Esophagus squamous epithelium (tissue), 5 donors: ENCODE data around the gene CLTRN. TPM values are rescaled to one million over a fixed set of nuclear protein-coding genes. Genes with fewer than 3 reads are reported as not detected.

Experiments used
- DNase-seq: peaks from one replicate; lab custom pipeline; 2025; lab: John Stamatoyannopoulos, UW
- H3K27ac ChIP-seq, 4 donors: fragments of 200-600 bp; sonication (generic); one replicate each; pipeline ENCODE4 v1.5.1; 2016 to 2019; ENCODE audit warnings: mild to moderate bottlenecking in 1 of 4
- H3K27me3 ChIP-seq, 4 donors: fragments of 200-600 bp; sonication (generic); 1 replicate in 3 of 4; 2 replicates in 1 of 4; pipeline versions ENCODE4 v1.5.1 to v1.6.0; 2017 to 2021; ENCODE audit warnings: antibody characterized with exemption in 1 of 4
- H3K36me3 ChIP-seq, 3 donors: fragments of 200-600 bp; sonication (generic); one replicate each; pipeline ENCODE4 v1.5.1; 2016 to 2019
- H3K4me1 ChIP-seq, 3 donors: fragments of 200-600 bp; sonication (generic); one replicate each; pipeline ENCODE4 v1.5.1; 2017 to 2019
- H3K4me3 ChIP-seq, 4 donors: fragments of 200-600 bp; sonication (generic); 1 replicate in 3 of 4; 2 replicates in 1 of 4; pipeline ENCODE4 v1.5.1; 2016 to 2019; ENCODE audit warnings: mild to moderate bottlenecking in 2 of 4, moderate library complexity in 1 of 4
- H3K9me3 ChIP-seq, 3 donors: fragments of 200-600 bp; sonication (generic); one replicate each; pipeline ENCODE4 v1.5.1; 2016 to 2019
- CTCF ChIP-seq, 6 experiments: fragments of 450-650 bp in 4 of 6; fragments of 200-600 bp in 2 of 6; sonication (generic) in 2 of 6; IDR thresholded peaks; one replicate each; pipeline ENCODE4 v1.5.1; 2016 to 2019; ENCODE audit warnings: antibody characterized with exemption in 6 of 6, mild to moderate bottlenecking in 4 of 6, moderate library complexity in 4 of 6
- POLR2A ChIP-seq, 4 donors: fragments of 450-650 bp; IDR thresholded peaks; one replicate each; pipeline ENCODE4 v1.6.1; 2017; ENCODE audit warnings: antibody characterized with exemption in 4 of 4, mild to moderate bottlenecking in 4 of 4, moderate library complexity in 3 of 4
- WGBS, 2 donors: methylation state at CpG; one replicate each; pipeline ENCODE4 v1.1.5; 2018; 5-methylcytosine and 5-hydroxymethylcytosine counted together
- intact Hi-C: fragments of 100-400 bp; cut with DNase I; formaldehyde crosslinking; loops from one replicate; pipeline ENCODE4 v1.15.0; 2022
- total RNA-seq, 4 donors: library from RNA; depleted of rRNA; stranded (reverse); fragments of >200 nt; gene quantifications; one replicate each; pipeline ENCODE4 v1.1.0, GENCODE V29; 2016
- donor health status: DM: yes; HTN: yes; CAD: no.

The CLTRN gene
- total RNA-seq, 4 donors from 2014 or later: 0.19 to 0.83 (median 0.22) TPM; not detected in 1

GRCh38 chrX:15679246-15679645, 14.6 kb upstream of the CLTRN start:
- DNase-seq: no peak
- Histone ChIP-seq H3K36me3 (no peaks in the 10 kb centered on the region), H3K27ac (no peak overlapping the region), H3K27me3 (no peaks in the 10 kb centered on the region), H3K4me3 (no peak overlapping the region), H3K4me1 (peaks cover 10 to 14% (median 14%) of the 10 kb centered on the region in 3 donors), H3K9me3 (no peaks in the 10 kb centered on the region)
- 73 to 90% methylated on average over 3 to 6 of the region's 6 CpGs for WGBS, 2 donors
- intact Hi-C loops: no loop called here
- TF ChIP-seq CTCF (IDR thresholded peaks at IDR 0.05) (no peak), POLR2A (IDR thresholded peaks at IDR 0.05) (no peak)

- no peak for DNase-seq
- no peak overlapping the region for H3K27ac ChIP-seq
- no peak for TF ChIP-seq POLR2A (IDR thresholded peaks at IDR 0.05)
- H3K9me3 ChIP-seq: no peaks in the 10 kb centered on the region
- H3K27me3 ChIP-seq: no peaks in the 10 kb centered on the region
- WGBS, 2 donors: 77 to 87% methylated on average over 2 of the region's 2 CpGs
- peaks cover 17 to 19% (median 19%) of the 10 kb centered on the region in 3 donors for H3K4me1 ChIP-seq
- no peak overlapping the region for H3K4me3 ChIP-seq
- intact Hi-C loops: no loop called here
- no peaks in the 10 kb centered on the region for H3K36me3 ChIP-seq
These were observed 13.7 kb upstream of the CLTRN start for GRCh38 chrX:15678339-15678738.

- H3K9me3 ChIP-seq: no peaks in the 10 kb centered on the region
- TF ChIP-seq CTCF (IDR thresholded peaks at IDR 0.05): no peak
- no peak for TF ChIP-seq POLR2A (IDR thresholded peaks at IDR 0.05)
- intact Hi-C loops: no loop called here
- peak overlapping the region in 3 of 4 donors; percentile 92 to 99 (median 97) for H3K27ac ChIP-seq
- H3K36me3 ChIP-seq: no peaks in the 10 kb centered on the region
- H3K4me3 ChIP-seq: peak overlapping the region in 1 of 4 donors; percentile 93
- DNase-seq: no peak
- peaks cover 17 to 19% (median 19%) of the 10 kb centered on the region in 3 donors for H3K4me1 ChIP-seq
- H3K27me3 ChIP-seq: no peaks in the 10 kb centered on the region
- WGBS, 2 donors: 45 to 73% methylated on average over 2 of the region's 2 CpGs
These were observed 12.3 kb upstream of the CLTRN start for GRCh38 chrX:15676886-15677285.

- peak overlapping the region; percentile 92 to 99 (median 98) for H3K27ac ChIP-seq
- peak overlapping the region; percentile 52 to 93 (median 72) for H3K4me3 ChIP-seq
- H3K4me1 ChIP-seq: peaks cover 17 to 19% (median 19%) of the 10 kb centered on the region in 3 donors
- no peaks in the 10 kb centered on the region for H3K36me3 ChIP-seq
- TF ChIP-seq POLR2A (IDR thresholded peaks at IDR 0.05) (peak in 2 of 4 donors; percentile 46 to 67), CTCF (IDR thresholded peaks at IDR 0.05) (no peak)
- WGBS, 2 donors: 0% methylated on average over 3 to 12 of the region's 38 CpGs
- H3K27me3 ChIP-seq: no peaks in the 10 kb centered on the region
- intact Hi-C loops: no loop called here
- DNase-seq: peak; percentile 74
- H3K9me3 ChIP-seq: no peaks in the 10 kb centered on the region
These were observed 10.9 kb upstream of the CLTRN start for GRCh38 chrX:15675490-15675921.

- DNase-seq: peak; percentile 86
- H3K27ac ChIP-seq: peak overlapping the region; percentile 92 to 99 (median 98)
- 0 to 1% methylated on average over 32 to 48 of the region's 49 CpGs for WGBS, 2 donors
- H3K4me3 ChIP-seq: peak overlapping the region; percentile 52 to 93 (median 72)
- no peaks in the 10 kb centered on the region for H3K36me3 ChIP-seq
- H3K27me3 ChIP-seq: no peaks in the 10 kb centered on the region
- intact Hi-C loops: no loop called here
- no peaks in the 10 kb centered on the region for H3K9me3 ChIP-seq
- TF ChIP-seq CTCF (IDR thresholded peaks at IDR 0.05) (no peak), POLR2A (IDR thresholded peaks at IDR 0.05) (peak in 3 of 4 donors; percentile 58 to 80 (median 78))
- peaks cover 17 to 19% (median 19%) of the 10 kb centered on the region in 3 donors for H3K4me1 ChIP-seq
These were observed 10.4 kb upstream of the CLTRN start for GRCh38 chrX:15674841-15675489.
